NCI-H460 (cell line): ENCODE measurements around the gene BLOC1S3. TPM values are rescaled to one million over a fixed set of nuclear protein-coding genes. Genes with fewer than 3 reads are reported as not detected.

Experiments used
- DNase-seq: peaks from one replicate; pipeline ENCODE4 v3.0.0-alpha.2; 2016; ENCODE audit warnings: low read depth; ENCODE audit errors: extremely low read depth
- polyA plus RNA-seq: library from polyadenylated mRNA; depleted of rRNA; stranded (reverse); fragments of >200 nt; gene quantifications from 2 replicates; pipeline ENCODE4 v1.2.3, GENCODE V29; 2014; cell fraction: nucleus; rRNA removed
- total RNA-seq: library from RNA; depleted of rRNA; stranded (reverse); fragments of >200 nt; shearing (Covaris generic); gene quantifications from 2 replicates; pipeline ENCODE4 v1.2.3, GENCODE V29; 2014; rRNA removed

The BLOC1S3 gene, protein sequence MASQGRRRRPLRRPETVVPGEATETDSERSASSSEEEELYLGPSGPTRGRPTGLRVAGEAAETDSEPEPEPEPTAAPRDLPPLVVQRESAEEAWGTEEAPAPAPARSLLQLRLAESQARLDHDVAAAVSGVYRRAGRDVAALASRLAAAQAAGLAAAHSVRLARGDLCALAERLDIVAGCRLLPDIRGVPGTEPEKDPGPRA
- total RNA-seq: 4.0 and 4.2 TPM in 2 replicates
- polyA plus RNA-seq: 4.1 and 7.0 TPM in 2 replicates

DNA sequence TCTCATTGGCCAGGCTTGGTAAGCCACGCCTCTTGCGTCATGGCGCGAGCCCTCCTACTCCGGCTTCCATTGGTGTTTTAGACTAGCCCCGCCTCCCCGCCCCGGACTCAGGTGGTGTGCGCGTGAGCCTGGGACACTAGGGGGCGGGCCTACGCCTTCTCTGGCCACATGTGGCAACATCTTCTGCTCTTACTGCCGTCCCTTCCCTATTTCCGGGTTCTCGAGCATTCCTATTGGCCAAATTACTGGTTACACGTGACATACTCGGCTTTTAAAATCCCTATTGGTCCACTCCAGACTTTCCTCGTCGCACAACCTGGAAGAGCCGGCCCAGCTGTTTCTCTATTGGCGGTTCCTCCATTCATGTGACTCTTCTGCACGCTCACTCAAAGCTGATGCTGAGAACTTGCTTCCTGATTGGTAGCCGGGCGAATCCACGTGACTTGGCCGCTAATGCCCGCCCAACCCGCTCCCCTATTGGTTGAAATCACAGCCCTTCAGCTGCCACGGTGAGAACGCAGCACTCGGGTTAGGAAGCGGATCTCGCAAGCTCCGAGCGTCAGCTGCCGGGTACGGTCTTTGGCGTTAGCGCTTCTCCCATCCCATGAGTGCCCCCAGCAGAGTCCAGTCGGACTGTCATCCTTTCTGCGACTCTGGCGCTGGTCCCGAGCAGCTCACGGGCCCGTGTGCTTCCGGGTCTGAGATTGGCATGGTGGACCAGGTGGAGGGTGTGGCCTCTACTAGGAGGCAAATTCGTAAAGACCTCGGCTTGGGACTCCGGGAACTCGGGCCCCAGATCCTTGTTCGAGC lies at the start of gene BLOC1S3:
Gene BLOC1S3 (plus strand): TSS at position 523 of the 810 bp plus-strand sequence. CDS start 513 bp downstream, outside the sequence.
- DNase-seq: peak; percentile 99

DNA sequence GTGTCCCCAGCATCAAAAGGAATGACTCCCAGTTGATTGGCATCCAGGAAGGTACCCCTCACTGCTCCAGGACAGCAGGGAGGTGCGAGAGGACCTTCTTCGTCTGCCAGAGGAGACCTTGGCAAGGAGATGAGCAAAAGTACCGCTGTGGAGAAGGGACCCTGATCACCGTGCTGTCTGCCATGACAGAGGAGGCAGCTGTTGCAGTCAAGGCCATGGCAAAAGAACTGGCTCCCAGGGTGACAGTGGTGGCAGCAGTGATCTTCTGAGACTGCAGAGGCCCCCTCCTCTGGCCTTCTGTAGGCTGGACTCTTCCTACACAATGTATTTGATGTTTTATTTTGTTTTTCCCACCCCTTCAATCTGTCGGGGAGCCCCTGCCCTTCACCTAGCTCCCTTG lies 49.8 kb upstream of the BLOC1S3 start:
- no peak for DNase-seq

DNA sequence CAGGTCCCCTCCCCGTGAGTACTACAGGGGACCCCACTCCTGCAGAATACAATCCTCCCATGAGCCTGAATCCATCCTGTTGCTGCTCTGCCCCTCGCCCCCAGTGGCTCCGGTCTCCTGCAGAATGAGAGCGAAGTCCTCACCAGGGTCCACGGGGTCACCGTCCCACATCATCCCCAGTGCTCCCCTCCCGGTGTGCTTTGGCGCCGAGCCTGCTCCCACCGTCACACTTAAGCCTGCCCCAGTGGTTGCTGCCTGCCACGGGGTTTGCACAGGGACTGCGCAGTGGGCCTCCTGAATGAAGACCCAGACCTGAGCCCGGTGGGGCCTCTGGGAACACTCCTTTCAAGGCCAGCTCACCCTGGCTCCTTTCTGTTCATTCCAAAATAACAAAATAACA lies 48.3 kb upstream of the BLOC1S3 start:
- no peak for DNase-seq

DNA sequence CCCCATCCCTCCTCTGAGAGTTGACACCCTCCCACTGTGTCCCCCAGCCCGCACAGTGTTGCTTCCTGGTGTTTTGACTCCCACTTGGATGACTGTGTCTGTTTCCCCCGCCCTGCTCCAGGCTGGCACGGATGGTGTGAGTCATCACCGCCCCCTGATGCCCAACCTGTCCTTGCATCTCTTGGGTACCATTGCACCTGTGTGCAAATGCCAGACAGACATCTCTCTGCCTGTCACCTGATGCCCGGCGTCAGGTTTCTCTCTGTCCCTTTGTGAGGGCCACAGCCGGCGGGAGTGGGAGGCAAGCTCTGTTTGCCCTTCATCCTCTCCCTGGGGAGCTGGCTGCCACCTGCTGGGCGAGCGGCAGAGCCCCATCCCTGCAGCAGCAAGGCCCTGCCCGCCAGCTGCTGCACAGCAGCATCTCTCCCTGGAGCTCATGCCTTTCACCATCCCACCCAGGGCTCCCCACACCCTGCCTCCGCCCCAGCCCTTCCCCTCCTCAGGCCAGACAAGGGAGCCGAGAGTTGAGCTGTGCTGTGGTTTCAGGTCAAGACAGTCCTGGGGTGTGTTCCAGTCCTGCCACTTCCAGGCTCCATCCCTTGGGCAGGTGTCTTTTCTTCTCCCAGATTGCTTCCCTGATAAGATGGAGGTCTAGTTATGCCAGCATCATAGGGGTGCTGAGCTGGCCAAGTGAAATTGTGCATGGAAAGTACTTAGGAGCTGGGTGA lies 47.5 kb upstream of the BLOC1S3 start:
- no peak for DNase-seq

DNA sequence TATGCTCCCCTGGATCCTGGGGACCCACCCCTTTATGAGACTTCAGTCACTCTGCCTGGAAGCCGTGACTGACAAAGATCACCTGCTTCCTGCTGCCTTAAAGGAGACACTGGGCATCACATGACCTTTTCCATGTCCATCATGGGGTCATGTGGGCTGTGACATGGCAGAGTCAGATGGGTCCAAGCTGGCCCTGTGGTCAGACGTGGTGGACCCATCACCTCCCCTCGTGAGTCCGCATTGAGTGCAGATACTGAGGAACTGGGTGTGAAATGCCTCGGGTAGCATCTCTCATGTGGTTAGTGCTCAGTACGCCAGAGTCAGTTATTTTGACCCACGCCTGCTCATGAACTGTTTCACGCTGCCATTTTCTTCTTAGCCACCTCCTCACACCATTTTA lies 44.9 kb upstream of the BLOC1S3 start:
- no peak for DNase-seq

DNA sequence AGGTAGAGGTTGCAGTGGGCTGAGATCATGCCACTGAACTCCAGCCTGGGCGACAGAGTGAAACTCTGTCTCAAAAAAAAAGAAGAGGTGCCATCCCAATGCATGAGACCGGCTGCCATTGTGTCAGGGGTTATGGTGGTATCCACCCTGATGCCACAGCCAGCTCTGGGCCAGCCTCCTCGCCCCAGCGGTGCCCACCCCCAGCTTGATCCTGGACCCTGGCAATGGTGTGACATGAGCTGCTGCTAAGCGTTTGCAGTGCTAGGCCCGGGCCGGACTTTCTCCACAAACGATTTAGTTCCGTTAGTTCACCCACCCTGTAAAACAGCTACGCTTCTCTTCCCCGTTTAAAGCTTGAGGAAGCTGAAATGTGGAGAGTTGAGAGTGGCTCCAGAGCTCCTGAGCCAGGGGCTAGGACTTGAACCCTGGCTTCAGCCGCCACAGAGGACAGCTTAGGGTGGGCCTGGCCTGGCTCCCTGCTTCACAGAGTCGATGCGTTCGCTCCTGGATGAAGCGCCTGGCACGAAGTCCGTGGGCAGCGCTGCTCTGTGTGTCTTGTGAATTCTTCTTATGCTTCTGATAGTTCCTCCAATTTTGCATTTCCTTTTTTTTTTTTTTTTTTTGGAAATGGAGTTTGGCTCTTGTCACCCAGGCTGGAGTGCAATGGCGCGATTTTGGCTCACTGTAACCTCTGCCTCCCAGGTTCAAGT lies 43.3 kb upstream of the BLOC1S3 start:
- DNase-seq: no peak

DNA sequence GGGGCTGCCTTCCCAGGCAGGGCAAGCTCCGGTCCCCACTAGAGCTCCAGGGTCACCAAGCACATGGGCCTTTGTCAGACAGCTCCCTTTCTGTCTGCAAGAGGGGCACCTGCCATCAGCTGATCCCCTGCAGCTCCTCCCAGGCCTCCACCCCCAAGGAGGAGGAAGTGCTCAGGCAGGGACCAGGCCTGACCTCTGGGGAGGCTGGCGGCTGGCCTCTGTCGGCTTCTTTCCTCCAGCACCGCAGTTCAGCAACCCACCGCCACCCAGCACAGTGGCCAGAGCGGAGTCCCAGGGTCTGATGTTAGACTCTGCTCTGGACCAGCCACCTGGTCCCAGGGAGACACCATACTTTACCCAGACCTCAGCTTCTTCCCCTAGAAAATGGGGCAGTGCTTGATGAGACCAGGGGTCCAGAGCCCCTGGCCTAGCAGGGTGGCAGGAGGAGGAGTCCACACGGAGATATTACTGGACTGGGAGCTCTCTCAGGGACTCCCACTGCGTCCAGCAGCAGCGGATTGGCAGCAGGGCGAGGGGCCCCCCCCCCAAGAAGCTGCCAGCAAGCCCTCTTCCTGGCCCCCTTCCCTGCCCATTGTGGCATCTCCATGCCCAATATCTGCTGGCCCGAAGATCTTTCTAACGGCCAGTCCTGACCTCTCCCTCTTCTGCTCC lies 41.9 kb upstream of the BLOC1S3 start:
- no peak for DNase-seq

DNA sequence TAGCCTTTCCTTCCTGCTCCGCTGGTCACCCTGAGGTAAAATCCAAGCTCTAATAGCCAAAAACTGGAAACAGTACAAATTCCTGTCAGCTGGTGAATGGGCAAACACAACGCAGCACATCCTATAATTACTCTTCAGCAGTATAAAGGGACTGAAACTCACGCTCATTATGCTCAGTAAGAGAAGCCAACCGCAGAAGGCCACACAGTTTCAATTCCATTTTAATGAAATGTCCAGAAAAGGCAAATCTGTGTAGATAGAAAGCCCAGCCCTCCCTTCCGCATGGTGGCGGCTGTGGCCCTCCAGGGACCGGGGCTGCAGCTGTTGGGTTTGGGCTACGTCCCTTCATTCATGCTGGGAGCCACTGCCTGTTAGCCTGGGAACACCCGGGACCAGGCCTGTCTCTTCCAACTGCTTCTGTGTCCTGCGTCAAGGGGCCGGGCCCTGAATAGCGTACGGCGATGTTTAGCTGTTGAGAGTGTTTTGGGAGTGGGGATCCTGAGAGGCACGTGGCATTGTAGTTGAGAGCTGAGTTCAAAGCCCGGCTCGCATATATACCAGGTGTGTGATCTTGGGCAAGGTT lies 41.3 kb upstream of the BLOC1S3 start:
- no peak for DNase-seq

DNA sequence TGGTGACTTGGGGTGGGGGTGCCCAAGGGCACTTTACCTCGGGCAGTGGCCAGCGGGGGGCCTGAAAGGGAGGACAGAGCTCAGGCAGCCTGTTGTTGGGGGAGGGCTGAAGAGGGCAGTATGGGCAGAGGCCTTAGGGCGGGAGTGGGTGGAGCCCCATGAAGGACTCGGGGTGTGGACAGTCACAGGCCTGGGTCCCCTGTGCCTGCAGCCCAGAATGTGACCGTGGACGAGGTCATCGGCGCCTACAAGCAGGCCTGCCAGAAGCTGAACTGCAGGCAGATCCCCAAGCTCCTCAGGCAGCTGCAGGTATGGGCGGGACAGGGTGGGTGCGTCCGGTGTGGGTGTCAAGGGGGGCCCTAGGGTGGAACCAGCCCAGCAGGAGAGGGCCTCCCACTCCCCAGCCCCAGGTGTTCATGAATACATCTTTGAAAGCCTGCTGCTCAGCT lies 40.3 kb upstream of the BLOC1S3 start:
- no peak for DNase-seq

DNA sequence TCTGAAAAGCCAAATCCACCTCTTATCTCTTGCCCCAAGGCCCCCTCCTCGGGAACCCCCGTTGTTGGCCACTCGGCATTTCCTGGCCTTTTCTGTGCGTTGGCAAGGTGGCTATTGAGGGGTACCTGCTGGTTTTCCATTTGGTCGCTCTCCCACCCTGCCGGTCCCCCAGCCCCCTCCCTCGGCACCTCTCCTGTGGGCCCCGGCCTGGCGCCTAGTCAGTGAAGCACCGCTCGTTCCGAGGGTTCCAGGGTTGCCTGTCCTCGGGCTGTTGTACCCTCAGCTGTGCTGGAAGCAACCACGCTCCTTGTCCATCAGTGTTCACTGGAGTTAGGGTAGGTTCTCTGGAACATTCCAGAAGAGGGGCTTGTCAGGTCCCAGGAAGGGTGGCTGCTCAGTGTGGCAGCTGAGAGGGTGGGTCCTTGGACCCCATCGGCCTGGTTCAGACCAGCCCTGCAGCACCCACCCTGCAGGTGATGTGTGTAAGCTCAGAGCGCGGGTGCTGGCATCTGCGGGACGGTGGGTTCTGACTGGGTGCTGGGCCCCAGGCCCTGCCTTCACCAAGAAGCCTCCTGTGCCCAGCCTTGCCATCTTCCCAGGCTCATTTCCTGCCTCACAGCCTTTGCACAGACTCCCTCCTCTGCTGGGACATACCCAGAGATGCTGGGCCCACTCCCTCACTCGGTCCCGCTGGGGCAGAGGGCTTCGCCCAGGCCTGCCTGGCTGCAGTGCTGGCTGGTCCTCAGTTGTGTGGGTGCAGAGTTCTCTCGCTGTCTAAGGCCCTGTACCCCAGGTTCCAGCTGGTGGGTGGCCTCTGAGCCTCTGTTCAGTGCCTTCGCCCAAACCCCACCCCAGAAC lies 39.1 kb upstream of the BLOC1S3 start:
- DNase-seq: no peak

DNA sequence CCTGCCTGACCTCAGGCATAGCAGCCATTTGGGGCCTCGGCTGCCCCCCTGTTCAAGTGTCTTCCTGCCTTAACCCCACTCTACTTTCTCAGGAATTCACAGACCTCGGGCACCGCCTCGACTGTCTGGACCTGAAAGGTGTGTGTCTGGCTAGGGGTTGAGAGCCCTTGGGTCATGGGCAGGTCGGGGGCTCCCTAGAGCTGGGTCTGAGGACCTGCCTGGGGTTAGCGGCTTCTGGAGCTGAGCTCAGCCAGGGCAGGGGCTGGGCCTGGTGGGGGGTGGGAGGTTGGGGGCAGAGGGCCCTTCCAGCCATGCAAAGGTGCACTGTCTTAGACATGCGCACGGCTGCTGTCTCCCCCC lies 38.5 kb upstream of the BLOC1S3 start:
- DNase-seq: no peak

DNA sequence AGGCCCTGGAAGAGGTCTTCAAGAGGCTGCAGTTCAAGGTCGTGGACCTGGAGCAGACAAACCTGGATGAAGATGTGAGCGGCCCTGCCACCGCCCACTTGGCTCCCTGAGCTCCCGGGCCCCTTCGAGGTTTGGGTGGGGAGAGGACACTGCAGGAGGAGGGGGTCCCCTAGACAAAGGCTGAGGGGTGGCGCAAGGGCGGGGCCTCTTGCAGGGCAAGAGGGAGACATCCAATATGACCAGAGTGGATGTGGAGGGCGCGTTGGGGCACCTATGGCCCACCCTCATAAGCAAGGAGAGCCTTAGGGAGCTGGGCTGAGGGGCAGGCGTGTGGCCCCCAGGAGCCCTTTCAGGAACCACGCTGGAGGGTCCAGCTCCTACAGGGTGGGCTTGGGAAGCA lies 38.1 kb upstream of the BLOC1S3 start:
- DNase-seq: no peak

DNA sequence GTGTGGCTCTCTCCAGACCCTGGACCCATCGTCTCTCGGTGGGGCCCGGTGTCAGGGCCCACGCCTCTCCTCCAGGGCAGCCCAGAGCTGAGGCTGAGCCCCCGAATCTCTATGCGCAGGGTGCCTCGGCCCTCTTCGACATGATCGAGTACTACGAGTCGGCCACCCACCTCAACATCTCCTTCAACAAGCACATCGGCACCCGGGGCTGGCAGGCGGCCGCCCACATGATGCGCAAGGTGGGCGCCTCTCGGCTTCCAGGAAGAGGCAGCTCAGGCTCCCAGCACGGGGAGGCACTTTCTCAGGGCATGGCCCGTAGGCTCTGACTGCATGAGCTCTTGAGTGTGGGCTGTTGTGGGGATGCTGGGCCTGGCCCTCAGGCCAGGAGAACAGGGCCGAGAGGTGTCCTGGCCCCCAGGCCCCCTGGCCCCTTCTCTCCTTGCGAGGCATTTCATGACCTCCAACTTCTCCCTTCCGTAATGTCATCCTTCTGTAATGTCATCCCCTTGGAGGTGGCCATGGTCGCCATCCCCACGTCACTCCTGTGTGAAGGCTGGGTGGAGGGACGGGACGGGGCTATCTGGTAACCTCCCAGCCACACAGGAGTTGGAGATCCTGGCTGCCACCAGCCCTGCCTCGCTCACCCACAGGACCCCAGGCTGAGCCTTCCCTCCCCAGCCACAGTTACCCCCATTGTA lies 37.2 kb upstream of the BLOC1S3 start:
- no peak for DNase-seq

DNA sequence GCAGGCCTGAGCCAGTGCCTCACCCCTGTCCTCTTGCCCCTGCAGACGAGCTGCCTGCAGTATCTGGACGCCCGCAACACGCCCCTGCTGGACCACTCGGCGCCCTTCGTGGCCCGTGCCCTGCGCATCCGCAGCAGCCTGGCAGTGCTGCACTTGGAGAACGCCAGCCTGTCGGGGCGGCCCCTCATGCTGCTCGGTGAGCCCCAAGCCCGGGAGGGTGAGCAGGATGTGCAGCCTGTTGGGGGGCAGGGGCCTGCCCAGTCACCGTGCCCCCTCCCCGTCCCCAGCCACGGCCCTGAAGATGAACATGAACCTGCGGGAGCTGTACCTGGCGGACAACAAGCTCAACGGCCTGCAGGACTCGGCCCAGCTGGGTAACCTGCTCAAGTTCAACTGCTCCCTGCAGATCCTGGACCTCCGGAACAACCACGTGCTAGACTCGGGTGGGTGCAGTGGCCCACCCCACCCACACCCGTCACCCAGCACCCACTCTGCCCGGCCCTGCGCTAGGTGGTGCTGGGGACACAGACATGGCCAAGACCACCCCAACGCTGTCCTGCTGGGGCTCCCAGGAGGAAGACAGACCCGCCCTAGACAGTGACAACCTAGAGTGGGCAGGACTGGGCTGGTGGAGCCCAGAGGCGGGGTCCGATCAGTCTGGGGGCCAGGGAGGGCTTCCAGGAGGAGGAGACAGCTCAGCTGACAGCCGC lies 36.4 kb upstream of the BLOC1S3 start:
- DNase-seq: no peak

DNA sequence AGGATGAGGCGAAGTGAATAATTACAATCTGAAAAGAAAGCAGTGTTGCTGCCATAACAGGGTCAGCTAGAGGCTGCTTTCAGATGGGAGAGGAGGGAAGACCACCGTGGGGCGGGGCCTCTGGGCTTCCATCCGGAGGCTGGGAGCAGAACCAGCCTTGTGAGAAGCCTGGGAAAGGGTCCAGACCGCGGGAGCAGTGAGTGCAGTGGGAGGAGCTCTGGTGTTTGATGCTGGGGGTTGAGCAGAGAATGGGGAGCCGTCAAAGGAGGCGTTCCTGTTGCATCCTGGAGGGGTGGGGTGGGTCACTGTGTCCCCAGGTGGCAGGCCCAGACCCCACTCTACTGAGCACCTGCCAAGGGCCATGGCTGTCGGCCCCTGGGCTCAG lies 35.9 kb upstream of the BLOC1S3 start:
- no peak for DNase-seq

DNA sequence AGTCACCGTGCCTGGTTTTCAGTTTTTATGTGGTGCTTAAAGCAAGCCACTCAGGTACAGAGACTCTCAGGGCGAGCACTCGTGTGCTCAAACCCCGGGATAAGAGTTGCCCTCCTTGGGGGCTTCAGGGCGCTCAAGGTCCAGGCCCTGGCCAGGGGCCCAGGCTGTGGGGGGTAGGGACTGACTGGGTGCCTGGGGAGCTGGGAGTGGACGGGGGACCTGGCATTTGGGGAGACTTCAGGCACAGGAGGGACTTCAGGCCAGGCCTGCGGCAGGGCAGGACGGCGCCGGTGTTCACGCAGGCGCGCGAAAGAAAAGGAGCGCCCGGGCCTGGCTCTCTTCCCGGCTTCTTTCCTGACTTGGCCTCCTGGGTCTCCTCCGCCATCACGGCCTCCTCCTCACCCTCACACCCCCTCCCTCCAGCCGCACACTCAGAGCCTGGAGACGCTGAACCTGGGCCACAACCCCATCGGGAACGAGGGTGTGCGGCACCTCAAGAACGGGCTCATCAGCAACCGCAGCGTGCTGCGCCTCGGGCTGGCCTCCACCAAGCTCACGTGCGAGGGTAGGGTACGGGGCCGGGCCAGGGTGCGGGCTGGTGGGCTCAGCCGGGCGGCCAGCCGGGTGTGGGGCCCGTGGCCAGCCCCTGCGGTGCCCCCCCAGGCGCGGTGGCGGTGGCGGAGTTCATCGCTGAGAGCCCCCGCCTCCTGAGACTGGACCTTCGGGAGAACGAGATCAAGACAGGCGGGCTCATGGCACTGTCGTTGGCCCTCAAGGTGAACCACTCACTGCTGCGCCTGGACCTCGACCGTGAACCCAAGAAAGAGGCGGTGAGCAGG lies 33.9 kb upstream of the BLOC1S3 start:
- no peak for DNase-seq
